Stomach (tissue), 9 donors: Measurements from ENCODE around the gene MT3. TPM values are rescaled to one million over a fixed set of nuclear protein-coding genes. Genes with fewer than 3 reads are reported as not detected.
"Not testable (repeated sequence)": the region's sequence is repeated elsewhere in the genome, so short reads cannot be mapped to it uniquely, and the experiment has no call there.

Source experiments
- DNase-seq, 2 donors: peaks; one replicate each; pipeline versions ENCODE4 v3.0.0 to v3.0.0-alpha.2; 2013 to 2019
- H3K27ac ChIP-seq, 5 donors: fragments of 200-600 bp in 4 of 5; sonication (generic) in 4 of 5; one replicate each; pipeline ENCODE4 v1.5.1; 2013 to 2019; ENCODE audit warnings: mild to moderate bottlenecking in 1 of 5, moderate library complexity in 1 of 5
- H3K27me3 ChIP-seq, 3 donors: fragments of 200-600 bp; sonication (generic); one replicate each; pipeline ENCODE4 v1.5.1; 2017 to 2019; ENCODE audit warnings: mixed run types in 1 of 3
- H3K36me3 ChIP-seq, 4 donors: fragments of 200-600 bp; sonication (generic); 1 replicate in 3 of 4; 2 replicates in 1 of 4; pipeline ENCODE4 v1.5.1; 2016 to 2019
- H3K4me1 ChIP-seq, 4 donors: fragments of 200-600 bp; sonication (generic); one replicate each; pipeline ENCODE4 v1.5.1; 2016 to 2019
- H3K4me3 ChIP-seq, 4 donors: fragments of 200-600 bp; sonication (generic) in 3 of 4; one replicate each; pipeline ENCODE4 v1.5.1; 2016 to 2019; ENCODE audit warnings: mild to moderate bottlenecking in 1 of 4
- H3K9me3 ChIP-seq, 4 donors: fragments of 200-600 bp; sonication (generic); one replicate each; pipeline ENCODE4 v1.5.1; 2016 to 2019
- CTCF ChIP-seq, 7 experiments: fragments of 450-650 bp in 4 of 7; fragments of 200-600 bp in 3 of 7; sonication (generic) in 3 of 7; IDR thresholded peaks; one replicate each; pipeline ENCODE4 v1.5.1; 2016 to 2019; ENCODE audit warnings: antibody characterized with exemption in 7 of 7, control low read depth in 2 of 7, mild to moderate bottlenecking in 1 of 7
- EP300 ChIP-seq: sonication (generic); formaldehyde crosslinking; IDR thresholded peaks from one replicate; pipeline ENCODE4 v1.6.1; 2017; ENCODE audit warnings: antibody characterized with exemption
- POLR2A ChIP-seq, 4 donors: fragments of 450-650 bp; IDR thresholded peaks; one replicate each; pipeline ENCODE4 v1.6.1; 2016; ENCODE audit warnings: antibody characterized with exemption in 4 of 4, control low read depth in 2 of 4, mild to moderate bottlenecking in 1 of 4, moderate library complexity in 1 of 4
- POLR2AphosphoS5 ChIP-seq, 3 donors: sonication (generic); formaldehyde crosslinking; IDR thresholded peaks; one replicate each; pipeline ENCODE4 v1.6.1; 2016; ENCODE audit warnings: antibody characterized with exemption in 3 of 3
- WGBS, 5 donors: extraction: QIAGEN DNeasy Blood & Tissue Kit in 3 of 5; methylation state at CpG; one replicate each; pipeline versions ENCODE4 v1.1.5 to v1.1.7; 2013 to 2018; 5-methylcytosine and 5-hydroxymethylcytosine counted together
- intact Hi-C: fragments of 100-400 bp; cut with DNase I; formaldehyde crosslinking; loops from one replicate; pipeline ENCODE4 v1.15.1; 2023; ENCODE audit warnings: low total_unique reads
- polyA plus RNA-seq, 3 donors: library from polyadenylated mRNA; stranded (reverse); fragments of 200-250 nt; gene quantifications; one replicate each; pipeline ENCODE4 v1.2.3, GENCODE V29; 2013
- total RNA-seq, 5 donors: library from RNA; depleted of rRNA; stranded (reverse); fragments of >200 nt; gene quantifications; one replicate each; pipeline versions ENCODE4 v1.1.0 to v1.2.3, GENCODE V29; 2014 to 2016
- donor health status: healthy with polysubstance abuse.
- donor health status: Bipolar disorder and iron deficiency.
- donor health status: healthy.

Gene MT3
- total and polyA plus RNA-seq, 8 donors: 2.2 to 5.0 (median 4.0) TPM; not detected in 4

- no peak overlapping the region for H3K27ac ChIP-seq
- peaks cover 0 to 5% (median 0%) of the 10 kb centered on the region in 4 donors for H3K4me1 ChIP-seq
- 55 to 82% (median 77%) methylated on average over 1 of the region's 1 CpG for WGBS, 5 donors
- H3K9me3 ChIP-seq: no peaks in the 10 kb centered on the region
- H3K36me3 ChIP-seq: no peaks in the 10 kb centered on the region
- TF ChIP-seq CTCF (IDR thresholded peaks at IDR 0.05): no peak
- TF ChIP-seq POLR2A (IDR thresholded peaks at IDR 0.05): no peak
- no peak for TF ChIP-seq POLR2AphosphoS5 (IDR thresholded peaks at IDR 0.05)
- no peak for TF ChIP-seq EP300
- no peaks in the 10 kb centered on the region for H3K27me3 ChIP-seq
- no peak for DNase-seq
- intact Hi-C loops: no loop called here
- no peak overlapping the region for H3K4me3 ChIP-seq
Observed at GRCh38 chr16:56574625-56575024, 14.7 kb upstream of the MT3 start.

- no peak for TF ChIP-seq EP300
- TF ChIP-seq CTCF (IDR thresholded peaks at IDR 0.05): peak in 5 of 7 experiments; percentile 62 to 84 (median 76)
- peak in 1 of 3 donors; percentile 53 for TF ChIP-seq POLR2AphosphoS5 (IDR thresholded peaks at IDR 0.05)
- no peak for TF ChIP-seq POLR2A (IDR thresholded peaks at IDR 0.05)
- intact Hi-C loops: no loop called here
- Histone ChIP-seq H3K4me3 (no peak overlapping the region), H3K36me3 (no peaks in the 10 kb centered on the region), H3K27ac (no peak overlapping the region), H3K4me1 (peaks cover 0 to 5% (median 0%) of the 10 kb centered on the region in 4 donors), H3K9me3 (no peaks in the 10 kb centered on the region), H3K27me3 (no peaks in the 10 kb centered on the region)
- WGBS, 5 donors: 33 to 43% (median 36%) methylated on average over 7 to 8 of the region's 8 CpGs
- peak; percentile 85 to 87 for DNase-seq
Observed at GRCh38 chr16:56576585-56577299, 12.6 kb upstream of the MT3 start.

GRCh38 chr16:56577300-56577625, 12.1 kb upstream of the MT3 start:
- no peaks in the 10 kb centered on the region for H3K36me3 ChIP-seq
- no peaks in the 10 kb centered on the region for H3K9me3 ChIP-seq
- peaks cover 0 to 5% (median 0%) of the 10 kb centered on the region in 4 donors for H3K4me1 ChIP-seq
- no peak for DNase-seq
- H3K27me3 ChIP-seq: no peaks in the 10 kb centered on the region
- no peak for TF ChIP-seq CTCF (IDR thresholded peaks at IDR 0.05)
- no peak for TF ChIP-seq POLR2A (IDR thresholded peaks at IDR 0.05)
- TF ChIP-seq EP300: no peak
- TF ChIP-seq POLR2AphosphoS5 (IDR thresholded peaks at IDR 0.05): no peak
- WGBS, 5 donors: 69 to 79% (median 74%) methylated on average over 4 of the region's 4 CpGs
- intact Hi-C loops: no loop called here
- no peak overlapping the region for H3K27ac ChIP-seq
- no peak overlapping the region for H3K4me3 ChIP-seq

GRCh38 chr16:56580391-56581048, 8.8 kb upstream of the MT3 start:
- no peak overlapping the region for H3K4me3 ChIP-seq
- no peak overlapping the region for H3K27ac ChIP-seq
- H3K4me1 ChIP-seq: peaks cover 0 to 5% (median 0%) of the 10 kb centered on the region in 4 donors
- H3K27me3 ChIP-seq: peaks cover 0 to 12% (median 0%) of the 10 kb centered on the region in 3 donors
- no peak for TF ChIP-seq CTCF (IDR thresholded peaks at IDR 0.05)
- no peak for TF ChIP-seq POLR2A (IDR thresholded peaks at IDR 0.05)
- no peak for TF ChIP-seq EP300
- no peak for TF ChIP-seq POLR2AphosphoS5 (IDR thresholded peaks at IDR 0.05)
- WGBS, 5 donors: 70 to 79% (median 74%) methylated on average over 5 to 6 of the region's 6 CpGs
- intact Hi-C loops: loop anchor here (5.0 kb wide), 1 partner anchor 122 kb away; no protein-coding TSS in a partner anchor
- no peaks in the 10 kb centered on the region for H3K9me3 ChIP-seq
- no peak for DNase-seq
- no peaks in the 10 kb centered on the region for H3K36me3 ChIP-seq

DNA sequence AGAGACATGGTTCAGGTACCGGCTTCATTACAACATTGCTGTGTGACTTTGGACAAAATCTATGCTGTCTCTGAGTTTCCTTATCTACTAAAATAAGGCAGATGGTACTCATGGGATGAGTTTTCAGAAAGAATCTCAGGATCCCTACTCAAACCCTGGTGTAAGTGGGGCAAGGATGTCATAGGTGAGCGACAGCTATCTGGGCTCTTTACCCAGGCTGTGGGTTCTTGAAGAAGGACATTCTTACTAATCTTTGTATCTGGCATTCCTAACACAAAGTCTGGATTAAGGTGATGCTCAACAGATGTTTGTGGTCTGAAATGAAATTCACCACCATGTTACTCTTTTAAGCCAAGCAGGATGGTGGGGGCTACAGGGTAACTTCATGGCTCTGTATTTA, 6.4 kb upstream of the MT3 start:
- WGBS, 5 donors: 86 to 100% (median 97%) methylated on average over 2 of the region's 2 CpGs
- H3K36me3 ChIP-seq, H3K9me3 ChIP-seq, H3K4me3 ChIP-seq, H3K4me1 ChIP-seq, DNase-seq, H3K27ac ChIP-seq: not testable (repeated sequence)
- peaks cover 0 to 25% (median 0%) of the 10 kb centered on the region in 3 donors for H3K27me3 ChIP-seq
- intact Hi-C loops: loop anchor here (5.0 kb wide), 1 partner anchor 119 kb away; no protein-coding TSS in a partner anchor
